Natural killer cell (primary cell): Measurements from ENCODE around the gene SLCO2A1. TPM values are rescaled to one million over a fixed set of nuclear protein-coding genes. Genes with fewer than 3 reads are reported as not detected.

Experiments used
- ATAC-seq, 3 donors: fragments of 150-1000 bp in 2 of 3; fragments of 200-7000 bp in 1 of 3; cut with Tn5 transposase; 1 replicate in 1 of 3; 2 replicates in 2 of 3; pipeline ENCODE4 v1.10.0; 2021; ENCODE audit warnings: mild to moderate bottlenecking in 2 of 3, moderate library complexity in 2 of 3
- DNase-seq, 2 donors: peaks; one replicate each; pipeline versions ENCODE4 v3.0.0 to v3.0.0-alpha.2; 2013 to 2021; ENCODE audit warnings: mixed read lengths in 1 of 2
- H3K27ac ChIP-seq: one replicate; pipeline ENCODE4 v1.5.1; 2013; ENCODE audit warnings: mild to moderate bottlenecking, low read length
- H3K27me3 ChIP-seq: one replicate; pipeline ENCODE4 v1.6.1; 2013; ENCODE audit warnings: low read length; ENCODE audit not compliant: control insufficient read depth, insufficient read depth
- H3K36me3 ChIP-seq: one replicate; pipeline ENCODE4 v1.6.1; 2013; ENCODE audit warnings: low read length; ENCODE audit not compliant: control insufficient read depth, insufficient read depth
- H3K4me1 ChIP-seq: one replicate; pipeline ENCODE4 v1.6.1; 2013; ENCODE audit warnings: low read length; ENCODE audit not compliant: control insufficient read depth, insufficient read depth
- H3K4me3 ChIP-seq: one replicate; pipeline ENCODE4 v1.5.1; 2013; ENCODE audit warnings: low read length
- H3K9me3 ChIP-seq: one replicate; pipeline ENCODE4 v1.6.1; 2013; ENCODE audit warnings: low read length; ENCODE audit not compliant: control insufficient read depth, insufficient read depth
- H3K27ac Mint-ChIP-seq, 2 donors: one replicate each; pipeline ENCODE4 v1.8.0; 2022; ENCODE audit warnings: mild to moderate bottlenecking in 2 of 2, mixed read lengths in 2 of 2, moderate library complexity in 1 of 2
- H3K27me3 Mint-ChIP-seq, 2 donors: one replicate each; pipeline ENCODE4 v1.8.0; 2022; ENCODE audit warnings: low read depth in 2 of 2, mixed read lengths in 2 of 2
- H3K36me3 Mint-ChIP-seq: one replicate; pipeline ENCODE4 v1.8.0; 2022; ENCODE audit warnings: mixed read lengths
- H3K4me1 Mint-ChIP-seq, 2 donors: one replicate each; pipeline ENCODE4 v1.8.0; 2022; ENCODE audit warnings: mixed read lengths in 2 of 2
- H3K4me3 Mint-ChIP-seq: one replicate; pipeline ENCODE4 v1.8.0; 2022; ENCODE audit warnings: mild to moderate bottlenecking, moderate library complexity, mixed read lengths
- H3K9me3 Mint-ChIP-seq, 2 donors: one replicate each; pipeline ENCODE4 v1.8.0; 2022; ENCODE audit warnings: mixed read lengths in 2 of 2
- CTCF ChIP-seq: fragments of 200-600 bp; IDR thresholded peaks from one replicate; pipeline ENCODE4 v1.8.0; 2022; ENCODE audit warnings: antibody characterized with exemption
- WGBS: methylation state at CpG from one replicate; pipeline ENCODE4 v1.1.7; 2013; ENCODE audit warnings: missing lambda C conversion rate; ENCODE audit not compliant: insufficient coverage; 5-methylcytosine and 5-hydroxymethylcytosine counted together
- intact Hi-C: fragments of 100-400 bp; cut with micrococcal nuclease; formaldehyde crosslinking; loops from one replicate; pipeline ENCODE4 v1.14.2; 2022
- total RNA-seq, 4 donors: library from RNA; stranded (reverse); fragments of 120-200 nt in 1 of 4; gene quantifications; one replicate each; pipeline versions ENCODE4 v1.2.3 to v1.2.4, GENCODE V29; 2013 to 2022

Gene SLCO2A1
- total RNA-seq, 3 donors from 2014 or later (not counting 1 experiment from before 2014, with no cell fraction given): not detected

DNA sequence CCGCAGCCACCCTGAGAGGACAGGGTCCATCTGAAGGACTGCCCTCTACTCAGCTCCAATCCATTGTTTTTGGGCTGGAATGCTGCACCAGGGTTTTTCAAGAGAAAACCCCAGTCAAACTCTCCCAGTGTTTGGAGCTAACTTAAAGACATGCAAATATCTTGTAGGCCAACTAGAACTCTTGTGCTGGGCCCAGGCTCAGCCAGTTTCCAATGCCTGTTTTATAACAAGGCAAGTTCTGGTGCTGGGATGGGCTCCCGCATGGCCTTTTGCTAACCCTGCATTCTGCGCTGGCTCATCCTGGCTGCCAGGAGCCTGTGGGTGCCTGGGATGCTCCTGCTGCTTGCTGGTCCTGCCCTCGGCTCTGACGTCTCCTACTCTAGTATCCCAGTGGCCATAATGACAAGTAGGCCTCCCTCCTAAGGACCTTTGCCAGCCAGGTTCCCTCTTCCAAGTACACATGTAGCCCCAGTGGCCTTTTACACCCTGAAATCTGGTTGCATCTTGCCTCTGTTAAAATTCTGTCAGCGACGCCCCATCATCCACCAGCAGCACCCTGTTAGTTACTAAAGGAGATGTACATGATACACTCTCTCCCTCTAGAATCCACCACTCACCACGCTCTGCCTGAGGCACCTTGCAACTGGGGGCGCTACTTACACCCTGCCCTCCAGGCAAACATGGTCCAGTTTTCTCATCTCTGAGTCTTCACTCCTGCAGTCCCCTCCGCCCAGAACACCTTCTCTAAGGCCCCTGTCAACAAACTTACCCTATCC is 103.6 kb downstream of the SLCO2A1 start:
- intact Hi-C loops: loop anchor here (5.0 kb wide), 2 partner anchors 109 to 1199 kb away; no protein-coding TSS in a partner anchor
- Mint-ChIP-seq H3K27ac (no peak overlapping the region), H3K4me1 (peaks cover 5 to 17% of the 10 kb centered on the region in 2 donors)

GRCh38 chr3:133924041-133924440 is 105.7 kb downstream of the SLCO2A1 start:
- Histone ChIP-seq H3K27me3 (peaks cover 2% of the 10 kb centered on the region), H3K4me3 (no peak overlapping the region), H3K27ac (no peak overlapping the region), H3K9me3 (no peaks in the 10 kb centered on the region), H3K36me3 (no peaks in the 10 kb centered on the region), H3K4me1 (peaks cover 10% of the 10 kb centered on the region)
- WGBS: 65% methylated on average over 2 of the region's 4 CpGs
- H3K4me1 Mint-ChIP-seq: peaks cover 5 to 17% of the 10 kb centered on the region in 2 donors
- H3K27ac Mint-ChIP-seq: no peak overlapping the region
- no peaks in the 10 kb centered on the region for H3K9me3 Mint-ChIP-seq
- DNase-seq (no peak), ATAC-seq (no peak)
- intact Hi-C loops: no loop called here
- no peaks in the 10 kb centered on the region for H3K36me3 Mint-ChIP-seq
- no peak for TF ChIP-seq CTCF
- no peak overlapping the region for H3K4me3 Mint-ChIP-seq
- peaks cover 24 to 43% of the 10 kb centered on the region in 2 donors for H3K27me3 Mint-ChIP-seq

More for the DNA sequence above, 103.6 kb downstream of the SLCO2A1 start:
- 97% methylated on average over 10 of the region's 10 CpGs for WGBS
- no peak for TF ChIP-seq CTCF
- H3K4me3 Mint-ChIP-seq: no peak overlapping the region
- H3K27me3 Mint-ChIP-seq: peaks cover 21 to 22% of the 10 kb centered on the region in 2 donors
- no peak for DNase-seq
- Histone ChIP-seq H3K36me3 (no peaks in the 10 kb centered on the region), H3K27me3 (no peaks in the 10 kb centered on the region), H3K9me3 (no peaks in the 10 kb centered on the region), H3K4me3 (no peak overlapping the region), H3K27ac (no peak overlapping the region), H3K4me1 (peaks cover 10% of the 10 kb centered on the region)
- ATAC-seq: no peak
- no peaks in the 10 kb centered on the region for H3K9me3 Mint-ChIP-seq
- no peaks in the 10 kb centered on the region for H3K36me3 Mint-ChIP-seq

- intact Hi-C loops: no loop called here
- H3K4me1 ChIP-seq: no peaks in the 10 kb centered on the region
- Mint-ChIP-seq H3K27ac (no peak overlapping the region), H3K27me3 (peaks cover 22 to 41% of the 10 kb centered on the region in 2 donors), H3K9me3 (no peaks in the 10 kb centered on the region), H3K4me3 (no peak overlapping the region), H3K4me1 (peaks cover 0 to 4% of the 10 kb centered on the region in 2 donors), H3K36me3 (no peaks in the 10 kb centered on the region)
- no peak overlapping the region for H3K4me3 ChIP-seq
- H3K36me3 ChIP-seq: no peaks in the 10 kb centered on the region
- no peaks in the 10 kb centered on the region for H3K9me3 ChIP-seq
- no peak overlapping the region for H3K27ac ChIP-seq
- no peak for TF ChIP-seq CTCF
- ATAC-seq (no peak), DNase-seq (no peak)
- WGBS: 92% methylated on average over 1 of the region's 1 CpG
- peaks cover 5% of the 10 kb centered on the region for H3K27me3 ChIP-seq
Measured at GRCh38 chr3:133921592-133921991, 108.1 kb downstream of the SLCO2A1 start.
